ENCODE data around the gene PLEK.
"Not testable (repeated sequence)": the region's sequence is repeated elsewhere in the genome, so short reads cannot be mapped to it uniquely, and the experiment has no call there.

The PLEK gene

GRCh38 chr2:68352651-68353391 is 12.3 kb upstream of the PLEK start:
- no peak for DNase-seq (ENCODE audit: low spot score)

GRCh38 chr2:68356599-68357239 is 8.4 kb upstream of the PLEK start:
- DNase-seq (ENCODE audit: low spot score), result no peak

DNA sequence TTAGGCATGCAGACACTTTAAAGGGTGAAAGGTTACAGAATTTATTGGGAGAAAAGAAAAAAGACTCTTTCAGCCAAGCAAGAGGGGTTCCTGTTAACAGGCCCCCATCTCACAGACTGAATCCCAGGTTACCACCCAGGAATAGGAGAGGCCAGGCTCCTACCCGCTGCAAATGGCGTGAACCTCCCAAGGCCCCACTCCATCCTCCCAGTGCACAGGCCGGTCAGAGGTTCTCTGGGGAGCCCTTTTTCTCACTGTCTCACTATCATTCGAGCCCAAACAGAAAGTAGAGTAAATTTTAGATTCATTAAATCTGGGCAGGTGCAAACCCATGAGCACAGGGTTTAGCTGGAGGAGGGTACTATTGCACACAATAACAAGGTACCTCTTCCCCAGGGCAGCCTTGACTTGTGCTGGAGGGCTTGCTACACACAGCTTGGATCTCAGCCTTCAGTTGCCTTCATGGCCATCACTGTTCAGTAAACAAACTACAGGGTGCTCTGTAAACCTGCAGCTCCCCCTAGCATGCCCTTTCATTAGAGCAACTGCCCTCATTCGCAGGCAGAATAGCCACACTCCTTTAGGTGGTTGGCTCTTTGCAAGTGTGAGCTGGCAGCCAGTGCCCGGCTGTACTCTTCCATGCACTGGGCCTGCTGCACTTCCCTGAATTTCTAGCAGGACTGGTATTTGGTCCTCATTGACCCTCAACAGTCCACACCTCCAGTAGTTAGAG is 7.3 kb upstream of the PLEK start:
- DNase-seq (ENCODE audit: low spot score), result no peak

GRCh38 chr2:68359889-68360288 is 5.2 kb upstream of the PLEK start:
- DNase-seq (ENCODE audit: low spot score), result no peak

DNA sequence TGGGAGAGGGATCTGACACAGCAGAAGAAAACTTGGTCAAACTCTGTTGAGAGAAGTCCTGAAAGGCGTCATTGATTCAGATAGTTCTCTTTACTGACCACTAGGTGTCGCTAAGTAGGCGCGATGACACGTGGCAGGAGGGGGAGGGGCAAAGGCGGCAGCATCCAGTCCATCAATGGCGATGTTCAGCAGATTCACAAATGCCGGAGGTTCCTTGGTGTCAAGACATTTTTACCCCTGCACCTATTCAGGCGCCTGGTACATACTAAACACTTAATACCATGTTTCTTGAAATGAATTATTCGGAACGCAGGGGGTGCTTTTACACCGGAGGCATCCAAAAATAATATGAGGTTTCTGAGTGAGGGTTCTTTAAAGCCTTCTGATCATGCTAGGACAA is 3.0 kb upstream of the PLEK start:
- peak; percentile 84 for DNase-seq (ENCODE audit: low spot score)

GRCh38 chr2:68362749-68363148 is 2.3 kb upstream of the PLEK start:
- no peak for DNase-seq (ENCODE audit: low spot score)

GRCh38 chr2:68363721-68364120 is 1.4 kb upstream of the PLEK start:
- no peak for DNase-seq (ENCODE audit: low spot score)

DNA sequence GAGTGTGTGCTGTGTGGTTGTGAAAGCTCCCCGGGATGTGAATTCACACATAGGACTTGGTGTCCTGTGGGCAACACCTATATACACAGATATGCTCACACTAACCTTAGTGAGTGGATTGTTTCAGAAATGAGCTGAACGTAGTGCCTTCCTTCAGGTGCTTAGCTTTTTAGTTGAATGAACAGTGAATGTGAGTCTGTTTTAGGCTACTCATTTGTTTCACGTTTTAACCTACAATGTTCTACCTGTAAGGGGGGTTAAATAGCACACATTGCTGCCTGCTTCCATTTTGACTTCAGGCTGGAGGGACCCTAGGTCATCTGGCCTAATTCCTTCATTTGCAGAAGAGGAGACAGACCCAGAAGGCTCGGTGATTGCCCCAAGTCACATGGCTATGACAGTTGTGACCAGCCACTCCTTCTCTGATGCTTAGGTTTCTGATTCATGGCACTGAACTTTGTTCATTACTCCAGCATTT is 1.0 kb downstream of the PLEK start:
- DNase-seq (ENCODE audit: low spot score), result no peak

DNA sequence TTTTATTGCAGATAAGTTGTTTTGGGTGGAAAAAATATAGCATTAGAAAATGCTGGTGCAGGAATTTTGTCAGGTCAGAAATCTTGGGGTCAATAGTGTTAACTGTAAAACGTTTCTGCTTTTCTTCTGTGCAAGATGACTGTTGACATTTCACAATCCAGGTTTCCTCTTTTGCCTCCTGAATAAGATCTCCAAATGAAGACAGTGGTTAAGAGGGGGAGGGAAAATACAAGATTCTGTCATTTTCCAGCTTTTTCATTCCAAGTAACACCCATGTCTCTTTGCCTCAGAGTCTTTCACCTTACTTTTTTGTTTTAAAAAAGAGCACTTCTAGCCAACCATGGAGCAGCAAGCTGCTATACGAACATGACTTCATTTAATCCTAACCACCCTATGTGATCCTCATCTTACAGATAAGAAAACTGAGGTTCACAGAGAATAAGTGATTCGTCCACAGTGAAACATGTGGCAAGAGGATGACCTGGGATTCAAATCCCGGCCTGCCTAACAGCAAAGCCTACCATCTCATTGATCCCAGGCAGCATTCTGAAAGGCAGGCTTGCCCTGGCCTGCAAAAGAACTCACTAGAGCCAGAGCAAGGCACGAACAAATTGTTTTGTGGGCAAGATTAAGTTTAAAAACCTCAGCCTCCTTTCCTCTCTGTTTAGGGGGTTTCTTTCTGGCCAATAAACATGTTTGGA is 3.0 kb downstream of the PLEK start:
- DNase-seq (ENCODE audit: low spot score), result no peak

- no peak for DNase-seq (ENCODE audit: low spot score)
Observed at GRCh38 chr2:68368654-68369336, 3.7 kb downstream of the PLEK start.

DNA sequence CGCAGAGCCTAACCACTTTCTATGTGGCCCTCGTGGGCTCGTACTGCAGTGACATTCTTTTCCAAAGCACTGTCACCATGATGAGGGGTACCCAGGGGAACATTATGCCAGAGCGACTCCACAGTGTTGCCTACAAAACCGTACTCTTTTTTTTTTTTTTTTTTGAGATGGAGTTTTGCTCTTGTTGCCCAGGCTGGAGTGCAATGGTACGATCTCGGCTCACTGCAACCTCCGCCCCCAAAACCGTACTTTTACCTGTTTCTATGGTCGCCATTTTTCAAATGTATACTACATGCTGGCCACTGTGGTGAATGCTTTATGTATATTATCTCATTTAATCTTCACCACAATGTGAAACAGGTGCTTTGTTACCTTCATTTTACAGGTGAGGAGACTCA is 4.3 kb downstream of the PLEK start:
- DNase-seq (ENCODE audit: low spot score), result no peak

GRCh38 chr2:68371138-68371537 is 6.1 kb downstream of the PLEK start:
- DNase-seq (ENCODE audit: low spot score), result no peak

DNA sequence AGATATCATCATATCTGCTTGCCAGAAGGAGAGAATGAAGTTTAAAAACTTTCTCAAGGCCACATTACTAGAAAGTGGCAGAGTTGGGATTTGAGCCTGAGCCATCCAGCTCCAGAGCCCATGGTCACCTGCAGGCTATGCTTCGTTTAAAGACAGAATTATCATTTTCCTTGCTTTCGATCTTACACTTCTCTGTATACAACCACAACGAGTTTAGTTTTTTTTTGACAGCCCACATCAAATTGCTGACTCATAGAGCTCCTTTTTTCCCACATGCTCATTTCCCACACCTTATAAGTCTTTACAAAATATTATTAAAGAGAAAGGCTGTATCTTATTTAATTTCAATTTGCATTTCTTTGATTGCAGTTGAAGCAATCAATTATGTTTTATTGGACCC is 6.5 kb downstream of the PLEK start:
- DNase-seq (ENCODE audit: low spot score), result no peak

DNA sequence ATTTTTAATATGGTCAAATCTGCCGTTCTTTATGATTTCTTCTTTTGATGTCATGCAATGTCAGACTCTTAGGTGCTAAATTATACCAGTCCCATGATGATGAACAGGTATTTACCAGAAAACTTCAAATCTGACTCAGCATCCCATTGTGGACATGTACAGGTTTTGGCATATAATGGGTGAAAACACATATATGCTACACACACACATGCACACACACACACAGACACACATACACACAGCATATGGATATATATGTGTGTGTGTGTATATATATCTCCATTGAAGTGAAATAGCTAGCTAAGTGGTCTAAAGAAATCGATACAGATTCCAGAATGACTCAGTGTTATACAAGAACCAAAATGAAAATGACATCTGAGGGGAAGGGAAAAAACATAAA is 7.4 kb downstream of the PLEK start:
- no peak for DNase-seq (ENCODE audit: low spot score)

GRCh38 chr2:68374184-68374583 is 9.1 kb downstream of the PLEK start:
- DNase-seq (ENCODE audit: low spot score), result no peak

- no peak for DNase-seq (ENCODE audit: low spot score)
Observed at GRCh38 chr2:68375582-68375981, 10.5 kb downstream of the PLEK start.

- no peak for DNase-seq (ENCODE audit: low spot score)
Observed at GRCh38 chr2:68377137-68377780, 12.2 kb downstream of the PLEK start.

- DNase-seq (ENCODE audit: low spot score), result not testable (repeated sequence)
Observed at GRCh38 chr2:68378779-68379178, 13.7 kb downstream of the PLEK start.

GRCh38 chr2:68379184-68379708 is 14.2 kb downstream of the PLEK start:
- DNase-seq (ENCODE audit: low spot score), result no peak

- DNase-seq (ENCODE audit: low spot score), result no peak
Observed at GRCh38 chr2:68383778-68384177, 18.7 kb downstream of the PLEK start.

GRCh38 chr2:68384485-68385107 is 19.5 kb downstream of the PLEK start:
- DNase-seq (ENCODE audit: low spot score), result no peak
